H1 (cell line): ENCODE data around the gene AP4M1. TPM values are rescaled to one million over a fixed set of nuclear protein-coding genes. Genes with fewer than 3 reads are reported as not detected.

ENCODE experiments used
- CTCF ChIA-PET: fragments of 300-600 bp; sonication (Branson Sonifier 250); formaldehyde crosslinking; loops from one replicate; lab custom pipeline; 2021; ENCODE audit not compliant: partially characterized antibody; lab: Charles Lee
- POLR2A ChIA-PET: fragments of 300-600 bp; sonication (Branson Sonifier 250); formaldehyde crosslinking; loops from one replicate; lab custom pipeline; 2021; ENCODE audit warnings: inconsistent platforms; ENCODE audit not compliant: partially characterized antibody; lab: Charles Lee
- DNase-seq, 2 experiments: peaks; one replicate each; pipeline versions ENCODE4 v3.0.0 to v3.0.0-alpha.2; 2010 to 2022; ENCODE audit warnings: low spot score in 2 of 2, low read depth in 1 of 2, mixed read lengths in 1 of 2
- FAIRE-seq: peaks from 2 replicates; lab custom pipeline; 2011; peaks lifted over from hg19 to GRCh38; lab: Jason Lieb, UNC
- H2AFZ ChIP-seq: 2 replicates; pipeline ENCODE4 v1.8.1; 2012; ENCODE audit warnings: low read length, inconsistent platforms
- H2AK5ac ChIP-seq: 2 replicates; pipeline ENCODE4 v1.6.1; 2013; ENCODE audit warnings: low read depth, low read length
- H2BK120ac ChIP-seq: replicated peaks from 2 replicates; pipeline ENCODE3; 2013; ENCODE audit warnings: low read depth, low read length, inconsistent platforms
- H2BK12ac ChIP-seq: 2 replicates; pipeline ENCODE4 v1.6.1; 2013; ENCODE audit warnings: low read depth, low read length
- H2BK15ac ChIP-seq: 2 replicates; pipeline ENCODE4 v1.6.1; 2013; ENCODE audit warnings: low read length
- H2BK20ac ChIP-seq: 2 replicates; pipeline ENCODE4 v1.6.1; 2013; ENCODE audit warnings: low read length
- H2BK5ac ChIP-seq: 2 replicates; pipeline ENCODE4 v1.6.1; 2013; ENCODE audit warnings: low read depth, low read length
- H3K14ac ChIP-seq: 2 replicates; pipeline ENCODE4 v1.6.1; 2013; ENCODE audit warnings: inconsistent platforms; ENCODE audit not compliant: insufficient read length
- H3K18ac ChIP-seq: 2 replicates; pipeline ENCODE4 v1.6.1; 2013; ENCODE audit warnings: low read length; ENCODE audit errors: extremely low read depth
- H3K23ac ChIP-seq: 2 replicates; pipeline ENCODE4 v1.6.1; 2013; ENCODE audit warnings: inconsistent platforms; ENCODE audit not compliant: insufficient read length
- H3K23me2 ChIP-seq: 2 replicates; pipeline ENCODE4 v1.6.1; 2013; ENCODE audit warnings: low read depth, low read length
- H3K27ac ChIP-seq: 2 replicates; pipeline ENCODE4 v1.6.1; 2011; ENCODE audit warnings: low read depth, low read length, inconsistent platforms
- H3K27me3 ChIP-seq, 4 experiments: replicated peaks in 1 of 4; 1 replicate in 1 of 4; 2 replicates in 3 of 4; pipeline versions ENCODE4 v1.6.1 to v1.8.1; 2011 to 2013; ENCODE audit warnings: low read length in 3 of 4, mild to moderate bottlenecking in 3 of 4, inconsistent platforms in 2 of 4, mixed read lengths in 2 of 4, moderate library complexity in 1 of 4; ENCODE audit not compliant: control insufficient read depth in 3 of 4, insufficient read depth in 3 of 4; ENCODE audit errors: extremely low read depth in 1 of 4
- H3K36me3 ChIP-seq, 4 experiments: 2 replicates each; pipeline versions ENCODE4 v1.6.1 to v1.8.1; 2011 to 2013; ENCODE audit warnings: mild to moderate bottlenecking in 4 of 4, low read length in 3 of 4, moderate library complexity in 2 of 4, control low read depth in 1 of 4, inconsistent platforms in 1 of 4; ENCODE audit not compliant: insufficient read depth in 4 of 4, control insufficient read depth in 2 of 4
- H3K4ac ChIP-seq: replicated peaks from 2 replicates; pipeline ENCODE3; 2013; ENCODE audit warnings: low read length, low read depth, mixed read lengths, inconsistent platforms; ENCODE audit not compliant: insufficient read length
- H3K4me1 ChIP-seq, 4 experiments: replicated peaks in 1 of 4; 1 replicate in 1 of 4; 2 replicates in 3 of 4; pipeline versions ENCODE4 v1.6.1 to v1.8.1; 2011 to 2013; ENCODE audit warnings: low read length in 3 of 4, inconsistent platforms in 2 of 4, mixed read lengths in 1 of 4; ENCODE audit not compliant: insufficient read depth in 4 of 4, control insufficient read depth in 3 of 4
- H3K4me2 ChIP-seq, 2 experiments: 2 replicates each; pipeline versions ENCODE4 v1.6.1 to v1.8.1; 2011 to 2013; ENCODE audit warnings: low read depth in 2 of 2, low read length in 2 of 2, control low read depth in 1 of 2, inconsistent platforms in 1 of 2, mild to moderate bottlenecking in 1 of 2; ENCODE audit not compliant: insufficient read depth in 1 of 2
- H3K4me3 ChIP-seq, 4 experiments: fragments of 200-600, 300-600 bp in 1 of 4; sonication (generic), shearing (Covaris generic), sonication (Bioruptor Twin) in 1 of 4; 2 replicates each; pipeline versions ENCODE4 v1.5.1 to v1.8.1; 2011 to 2016; ENCODE audit warnings: low read length in 4 of 4, low read depth in 3 of 4, control low read depth in 2 of 4, inconsistent platforms in 2 of 4, mild to moderate bottlenecking in 2 of 4, mixed read lengths in 1 of 4, moderate library complexity in 1 of 4; ENCODE audit not compliant: insufficient read depth in 2 of 4; ENCODE audit errors: extremely low read depth in 1 of 4
- H3K56ac ChIP-seq: replicated peaks from 2 replicates; pipeline ENCODE3; 2013; ENCODE audit warnings: low read depth, mild to moderate bottlenecking, mixed read lengths, low read length, inconsistent platforms; ENCODE audit not compliant: insufficient read length
- H3K79me1 ChIP-seq: 2 replicates; pipeline ENCODE4 v1.6.1; 2013; ENCODE audit warnings: low read depth, low read length, control low read depth
- H3K79me2 ChIP-seq, 2 experiments: 2 replicates each; pipeline versions ENCODE4 v1.6.1 to v1.8.1; 2012 to 2013; ENCODE audit warnings: low read length in 2 of 2, mild to moderate bottlenecking in 2 of 2, inconsistent platforms in 1 of 2; ENCODE audit not compliant: insufficient read depth in 2 of 2, control insufficient read depth in 1 of 2
- H3K9ac ChIP-seq, 4 experiments: replicated peaks in 1 of 4; 1 replicate in 1 of 4; 2 replicates in 3 of 4; pipeline versions ENCODE4 v1.6.1 to v1.8.1; 2011 to 2013; ENCODE audit warnings: low read depth in 3 of 4, low read length in 3 of 4, control low read depth in 2 of 4, mild to moderate bottlenecking in 2 of 4, moderate library complexity in 2 of 4, inconsistent platforms in 1 of 4; ENCODE audit errors: extremely low read depth in 1 of 4
- H3K9me3 ChIP-seq, 2 experiments: 2 replicates each; pipeline versions ENCODE4 v1.6.1 to v1.8.1; 2012 to 2013; ENCODE audit warnings: mild to moderate bottlenecking in 2 of 2, moderate library complexity in 2 of 2, control low read depth in 1 of 2, inconsistent platforms in 1 of 2, low read depth in 1 of 2, low read length in 1 of 2, mixed read lengths in 1 of 2; ENCODE audit not compliant: insufficient read depth in 2 of 2
- H4K20me1 ChIP-seq, 2 experiments: replicated peaks in 1 of 2; 2 replicates each; pipeline versions ENCODE3 to v1.8.1; 2011 to 2013; ENCODE audit warnings: inconsistent platforms in 2 of 2, low read length in 2 of 2, mild to moderate bottlenecking in 1 of 2; ENCODE audit not compliant: insufficient read depth in 2 of 2, control insufficient read depth in 1 of 2
- H4K5ac ChIP-seq: 2 replicates; pipeline ENCODE4 v1.6.1; 2013; ENCODE audit warnings: low read length, low read depth, mixed read lengths, inconsistent platforms; ENCODE audit not compliant: insufficient read length
- H4K8ac ChIP-seq: 2 replicates; pipeline ENCODE4 v1.8.0; 2013; ENCODE audit warnings: mild to moderate bottlenecking, moderate library complexity, low read length, inconsistent platforms; ENCODE audit not compliant: insufficient read depth; ENCODE audit errors: extremely low read depth
- H4K91ac ChIP-seq: replicated peaks from 2 replicates; pipeline ENCODE3; 2013; ENCODE audit warnings: low read length, mixed read lengths, inconsistent platforms; ENCODE audit not compliant: insufficient read length
- ASH2L ChIP-seq: fragments of 200-600, 300-600 bp; sonication (generic); IDR thresholded peaks from one replicate; pipeline ENCODE4 v1.7.1; 2017; ENCODE audit warnings: low read length
- BCL11A ChIP-seq, 2 experiments: IDR thresholded peaks; one replicate each; pipeline ENCODE4 v1.6.1; 2011; ENCODE audit warnings: low read depth in 2 of 2, low read length in 2 of 2, mild to moderate bottlenecking in 2 of 2
- CHD2 ChIP-seq: IDR thresholded peaks from 2 replicates; pipeline ENCODE4 v1.6.1; 2012; ENCODE audit warnings: low read length, improper control_type of control experiment
- EGR1 ChIP-seq: IDR thresholded peaks from 2 replicates; pipeline ENCODE4 v1.6.1; 2011; ENCODE audit warnings: low read depth, low read length, borderline replicate concordance
- EZH2 ChIP-seq: fragments of 200-600 bp; sonication (generic); IDR thresholded peaks from 2 replicates; pipeline ENCODE4 v1.7.1; 2012; ENCODE audit warnings: low read depth, mild to moderate bottlenecking, moderate library complexity, low read length, inconsistent platforms; ENCODE audit not compliant: severe bottlenecking
- JUN ChIP-seq: IDR thresholded peaks from 2 replicates; pipeline ENCODE4 v1.6.1; 2011; ENCODE audit warnings: low read depth, mild to moderate bottlenecking, improper control_type of control experiment, low read length
- JUND ChIP-seq: IDR thresholded peaks from 2 replicates; pipeline ENCODE4 v1.6.1; 2011; ENCODE audit warnings: mild to moderate bottlenecking, improper control_type of control experiment, low read length
- NRF1 ChIP-seq: IDR thresholded peaks from 2 replicates; pipeline ENCODE4 v1.6.1; 2011; ENCODE audit warnings: mild to moderate bottlenecking, low read depth, low read length, improper control_type of control experiment
- RFX5 ChIP-seq: IDR thresholded peaks from 2 replicates; pipeline ENCODE4 v1.6.1; 2011; ENCODE audit warnings: low read depth, low read length, improper control_type of control experiment, borderline replicate concordance
- RXRA ChIP-seq: IDR thresholded peaks from 2 replicates; pipeline ENCODE4 v1.6.1; 2011; ENCODE audit warnings: low read depth, mild to moderate bottlenecking, low read length, moderate library complexity; ENCODE audit not compliant: insufficient read depth
- SIX5 ChIP-seq: IDR thresholded peaks from 2 replicates; pipeline ENCODE4 v1.6.1; 2011; ENCODE audit warnings: mild to moderate bottlenecking, low read depth, low read length
- SP1 ChIP-seq: IDR thresholded peaks from 2 replicates; pipeline ENCODE4 v1.6.1; 2011; ENCODE audit warnings: low read depth, low read length
- TBP ChIP-seq: IDR thresholded peaks from 2 replicates; pipeline ENCODE4 v1.6.1; 2011; ENCODE audit warnings: low read depth, low read length, improper control_type of control experiment
- ZNF274 ChIP-seq: IDR thresholded peaks from 2 replicates; pipeline ENCODE4 v1.7.0; 2012; ENCODE audit warnings: low read length, borderline replicate concordance; ENCODE audit errors: extremely low read depth
- WGBS, 2 experiments: shearing (Covaris generic) in 1 of 2; methylation state at CpG; one replicate each; pipeline versions ENCODE4 v1.1.6 to v1.1.7; 2013 to 2015; ENCODE audit warnings: low lambda C conversion rate in 2 of 2, mixed read lengths in 2 of 2, inconsistent platforms in 1 of 2, low coverage in 1 of 2, missing lambda C conversion rate in 1 of 2; ENCODE audit not compliant: insufficient replicate concordance in 2 of 2, insufficient coverage in 1 of 2, insufficient read length in 1 of 2; ENCODE audit errors: extremely low coverage in 1 of 2, missing lambda C conversion rate in 1 of 2; 5-methylcytosine and 5-hydroxymethylcytosine counted together
- polyA plus RNA-seq, 7 experiments: library from polyadenylated mRNA; depleted of rRNA in 3 of 7; stranded (reverse) in 5 of 7; unstranded in 2 of 7; fragments of >200 nt in 5 of 7; fragments of 200-250 nt in 2 of 7; gene quantifications; 1 replicate in 5 of 7; 2 replicates in 1 of 7; 4 replicates in 1 of 7; pipeline versions ENCODE4 v1.2.1 to v1.2.3, GENCODE V29; 2011 to 2013; ENCODE audit warnings: missing spikeins in 2 of 7, mixed read lengths in 2 of 7
- total RNA-seq: library from RNA; stranded (reverse); fragmentation: NEBNext Ultra II Directional; extraction: Animal tissue kit (Norgen Biotek cat#: 25700); gene quantifications from 2 replicates; pipeline ENCODE4 v1.2.1, GENCODE V29; 2021
- TF ChIP-seq, protein P1 (sequence below): IDR thresholded peaks from 2 replicates; pipeline ENCODE4 v1.6.1; 2012; ENCODE audit warnings: inconsistent platforms

Gene AP4M1
- total and polyA plus RNA-seq, 2 of the 8 experiments (the other 6 are each of a cell fraction or from before 2014, with no cell fraction given), result 15.2 to 16.6 TPM

DNA sequence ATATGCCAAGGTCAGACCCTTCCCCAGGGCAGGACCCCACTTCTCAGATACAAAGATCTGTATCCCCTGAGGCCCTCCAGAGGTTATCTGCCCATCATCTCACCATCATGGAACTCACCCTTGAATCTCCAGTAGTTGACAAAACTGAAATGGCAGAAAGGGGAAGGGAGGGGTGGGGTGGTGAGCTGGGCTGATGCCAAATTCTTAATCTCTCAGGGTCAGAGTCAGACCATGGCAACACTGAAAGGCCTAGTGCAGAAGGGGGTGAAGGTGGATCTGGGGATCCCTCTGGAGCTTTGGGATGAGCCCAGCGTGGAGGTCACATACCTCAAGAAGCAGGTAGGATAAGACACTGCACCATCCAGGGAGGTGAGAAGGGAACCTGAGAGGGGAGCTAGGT lies 21.1 kb downstream of the AP4M1 start:
- Histone ChIP-seq H3K4me3 (no peak overlapping the region), H3K36me3 (no peaks in the 10 kb centered on the region), H2AFZ (no peak overlapping the region), H4K5ac (no peak overlapping the region), H3K4ac (no peak overlapping the region), H2BK15ac (no peak overlapping the region), H4K91ac (no peak overlapping the region), H2BK20ac (no peak overlapping the region), H3K79me2 (peaks cover 0 to 6% of the 10 kb centered on the region in 2 experiments; a peak in 1 of 4 replicates), H2AK5ac (no peak overlapping the region), H3K4me1 (peaks cover 0 to 5% (median 1%) of the 10 kb centered on the region in 4 experiments; a peak in 4 of 7 replicates), H2BK120ac (no peak overlapping the region), H3K79me1 (0 out of 2 replicates have a peak, but pooled peaks cover 2% of the 10 kb centered on the region), H2BK5ac (no peak overlapping the region), H3K56ac (no peak overlapping the region), H4K20me1 (no peaks in the 10 kb centered on the region), H3K23me2 (peaks cover 12% of the 10 kb centered on the region), H3K9me3 (no peaks in the 10 kb centered on the region), H3K4me2 (no peak overlapping the region), H3K18ac (no peak overlapping the region), H4K8ac (no peak overlapping the region), H3K14ac (no peak overlapping the region), H3K27me3 (no peaks in the 10 kb centered on the region), H3K27ac (no peak overlapping the region), H3K23ac (no peak overlapping the region), H3K9ac (no peak overlapping the region), H2BK12ac (no peak overlapping the region)
- POLR2A ChIA-PET, result interaction anchor here (0.8 to 19.1 kb wide), 6 partner anchors 9 to 30 kb away, joined by 3 to 414 read pairs (median 6); partner anchors contain the start of genes AP4M1 and MCM7
- CTCF ChIA-PET, result interaction anchor here (0.8 to 5.3 kb wide), 5 partner anchors 10 to 80 kb away, joined by 3 to 24 read pairs (median 4); no protein-coding TSS in a partner anchor
- DNase-seq (no peak), FAIRE-seq (no peak)
- 67% methylated on average over 1 of the region's 1 CpG; no CpG with 5 or more reads in 1 of the 2 experiments for WGBS, 2 experiments
- TF ChIP-seq ASH2L (no peak), BCL11A (IDR thresholded peaks at IDR 0.05; ENCODE audit: low read depth in 2 of 2, low read length in 2 of 2) (no peak), CHD2 (no peak), NRF1 (no peak), ZNF274 (no peak), EZH2 (no peak), RFX5 (no peak), RXRA (no peak), TBP (no peak), SIX5 (no peak), JUND (no peak), JUN (no peak), SP1 (no peak), EGR1 (no peak)
- TF ChIP-seq, protein P1, sequence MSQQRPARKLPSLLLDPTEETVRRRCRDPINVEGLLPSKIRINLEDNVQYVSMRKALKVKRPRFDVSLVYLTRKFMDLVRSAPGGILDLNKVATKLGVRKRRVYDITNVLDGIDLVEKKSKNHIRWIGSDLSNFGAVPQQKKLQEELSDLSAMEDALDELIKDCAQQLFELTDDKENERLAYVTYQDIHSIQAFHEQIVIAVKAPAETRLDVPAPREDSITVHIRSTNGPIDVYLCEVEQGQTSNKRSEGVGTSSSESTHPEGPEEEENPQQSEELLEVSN, result no peak
